ENCODE measurements around the gene LILRA2.
"Not testable (repeated sequence)": the region's sequence is repeated elsewhere in the genome, so short reads cannot be mapped to it uniquely, and the experiment has no call there.

Gene LILRA2

DNA sequence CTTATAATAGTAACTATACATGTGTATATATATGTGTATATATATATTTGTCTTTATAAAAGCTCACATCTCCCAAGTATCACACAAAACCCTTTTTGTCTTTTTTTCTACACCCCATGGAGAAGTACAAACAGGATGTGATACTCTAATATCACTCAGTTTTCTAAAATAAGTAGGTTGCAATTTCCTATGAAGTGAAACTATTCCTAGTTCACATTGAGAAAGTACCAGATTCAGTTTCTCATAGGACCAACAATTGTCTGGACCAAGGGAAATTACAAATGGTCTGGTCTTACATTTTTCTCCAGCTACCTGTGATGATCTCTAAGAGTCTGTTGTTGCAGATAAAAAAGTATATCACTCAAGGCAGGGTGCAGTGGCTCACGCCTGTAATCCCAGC lies 38.8 kb downstream of the LILRA2 start:
- no peak for DNase-seq

DNA sequence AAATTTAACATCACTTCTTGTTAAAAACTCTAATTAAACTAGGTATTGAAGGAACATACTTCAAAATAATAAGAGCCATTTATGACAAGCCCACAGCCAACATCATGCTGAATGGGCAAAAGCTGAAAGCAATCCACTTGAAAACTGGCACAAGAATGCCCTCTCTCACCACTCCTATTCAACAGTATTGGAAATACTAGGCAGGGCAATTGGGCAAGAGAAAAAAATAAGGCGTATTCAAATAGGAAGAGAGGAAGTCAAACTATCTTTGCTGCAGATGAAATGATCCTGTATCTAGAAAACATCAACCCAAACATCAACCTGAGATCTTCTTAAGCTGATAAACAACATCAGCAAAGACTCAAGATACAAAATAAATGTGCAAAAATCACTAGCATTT lies 41.1 kb downstream of the LILRA2 start:
- no peak for DNase-seq

DNA sequence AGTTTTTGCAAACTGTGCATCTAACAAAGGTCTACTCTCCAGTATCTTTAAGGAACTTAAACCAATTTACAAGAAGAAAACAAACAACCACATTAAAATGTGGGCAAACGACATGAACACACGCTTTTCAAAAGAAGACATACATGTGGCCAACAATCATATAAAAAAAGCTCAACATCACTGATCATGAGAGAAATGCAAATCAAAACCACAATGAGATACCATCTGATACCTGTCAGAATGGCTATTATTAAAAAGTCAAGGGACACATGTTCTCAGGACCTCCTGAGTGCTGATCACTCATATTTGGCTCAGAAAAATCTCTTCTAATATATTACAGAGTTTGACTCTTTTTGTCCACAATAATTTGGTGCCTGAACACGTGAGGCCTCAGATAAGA lies 42.5 kb downstream of the LILRA2 start:
- DNase-seq, result no peak

DNA sequence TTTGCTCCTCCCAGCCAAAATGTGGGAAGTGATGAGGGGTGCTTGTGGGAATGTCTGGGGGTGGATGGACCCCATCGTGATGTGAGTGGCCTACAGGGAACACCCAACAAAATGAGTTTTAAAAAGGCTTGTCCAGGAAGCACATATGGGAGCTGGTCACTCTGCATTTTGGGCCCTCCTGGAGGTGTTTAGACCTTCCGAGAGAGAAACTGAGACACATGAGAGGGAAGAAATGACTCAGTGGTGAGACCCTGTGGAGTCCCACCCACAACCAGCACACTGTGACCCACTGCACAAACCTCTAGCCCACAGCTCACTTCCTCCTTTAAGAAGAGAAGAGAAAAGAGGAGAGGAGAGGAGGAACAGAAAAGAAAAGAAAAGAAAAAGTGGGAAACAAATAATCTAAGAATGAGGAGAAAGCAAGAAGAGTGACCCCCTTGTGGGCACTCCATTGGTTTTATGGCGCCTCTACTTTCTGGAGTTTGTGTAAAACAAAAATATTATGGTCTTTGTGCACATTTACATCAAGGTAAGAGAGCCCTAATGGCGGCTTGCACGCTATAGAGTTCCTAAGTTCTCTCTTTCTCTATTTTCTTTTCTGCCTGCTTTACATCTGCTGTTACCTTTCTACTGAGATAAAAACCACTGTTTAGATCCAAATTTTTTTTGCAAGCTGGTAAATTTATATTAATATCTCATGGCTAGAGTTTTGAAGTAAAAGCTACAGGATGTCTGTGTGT lies 43.4 kb downstream of the LILRA2 start:
- DNase-seq, result no peak

DNA sequence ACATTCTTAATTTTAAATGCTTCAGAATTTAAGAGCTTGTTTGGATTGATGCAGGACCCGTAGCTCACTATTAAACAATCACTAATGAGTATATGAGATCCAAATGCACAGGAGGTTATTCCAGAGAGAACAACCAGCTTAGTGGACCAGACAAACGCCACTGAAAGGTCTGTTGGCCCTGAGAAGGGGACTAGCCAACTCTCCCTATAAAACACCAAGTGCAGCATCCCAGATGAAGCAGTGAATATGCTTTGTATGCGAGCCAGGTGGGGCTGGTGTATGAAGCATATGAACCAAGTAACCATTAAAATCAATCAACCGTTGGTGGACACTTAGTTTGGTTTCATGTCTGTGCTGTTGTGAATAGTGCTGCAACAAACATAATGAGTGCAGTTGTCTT lies 46.9 kb downstream of the LILRA2 start:
- no peak for DNase-seq

DNA sequence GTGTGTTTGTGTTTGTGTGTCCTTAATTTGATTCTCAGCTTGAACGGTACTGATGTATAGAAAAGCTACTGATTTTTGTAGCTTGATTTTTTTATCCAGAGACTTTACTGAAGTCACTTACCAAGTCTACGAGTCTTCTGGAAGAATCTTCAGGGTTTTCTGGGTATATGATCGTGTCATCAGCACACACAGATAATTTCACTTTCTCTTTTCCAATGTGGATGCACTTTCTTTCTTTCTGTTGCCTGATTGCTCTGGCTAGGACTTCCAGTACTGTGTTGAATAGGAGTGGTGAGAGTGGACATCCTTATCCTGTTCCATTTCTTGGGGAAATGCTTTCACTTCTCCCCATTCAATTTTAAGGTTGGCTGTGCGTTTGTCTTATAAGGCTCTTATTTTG lies 48.8 kb downstream of the LILRA2 start:
- no peak for DNase-seq

DNA sequence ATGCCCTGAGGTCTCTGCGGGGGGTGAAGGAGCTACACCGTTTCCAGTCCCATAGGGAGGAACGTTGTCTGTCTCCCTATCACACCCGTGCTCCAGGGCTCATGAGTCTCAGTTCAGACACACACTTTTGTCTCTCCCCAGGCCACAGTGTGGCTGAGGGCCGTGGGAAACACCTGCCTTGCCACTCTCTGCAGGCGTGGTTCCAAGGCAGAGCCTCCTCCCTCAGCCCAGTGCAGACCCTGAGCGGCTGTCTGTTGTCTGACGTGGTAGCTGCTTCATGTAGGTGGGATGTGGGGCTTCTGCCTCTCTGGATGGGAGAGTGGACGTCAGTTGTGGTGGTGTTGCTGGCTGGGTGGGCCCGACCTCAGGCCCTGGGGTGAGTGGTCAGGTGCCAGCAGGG lies 50.6 kb downstream of the LILRA2 start:
- DNase-seq, result not testable (repeated sequence)

DNA sequence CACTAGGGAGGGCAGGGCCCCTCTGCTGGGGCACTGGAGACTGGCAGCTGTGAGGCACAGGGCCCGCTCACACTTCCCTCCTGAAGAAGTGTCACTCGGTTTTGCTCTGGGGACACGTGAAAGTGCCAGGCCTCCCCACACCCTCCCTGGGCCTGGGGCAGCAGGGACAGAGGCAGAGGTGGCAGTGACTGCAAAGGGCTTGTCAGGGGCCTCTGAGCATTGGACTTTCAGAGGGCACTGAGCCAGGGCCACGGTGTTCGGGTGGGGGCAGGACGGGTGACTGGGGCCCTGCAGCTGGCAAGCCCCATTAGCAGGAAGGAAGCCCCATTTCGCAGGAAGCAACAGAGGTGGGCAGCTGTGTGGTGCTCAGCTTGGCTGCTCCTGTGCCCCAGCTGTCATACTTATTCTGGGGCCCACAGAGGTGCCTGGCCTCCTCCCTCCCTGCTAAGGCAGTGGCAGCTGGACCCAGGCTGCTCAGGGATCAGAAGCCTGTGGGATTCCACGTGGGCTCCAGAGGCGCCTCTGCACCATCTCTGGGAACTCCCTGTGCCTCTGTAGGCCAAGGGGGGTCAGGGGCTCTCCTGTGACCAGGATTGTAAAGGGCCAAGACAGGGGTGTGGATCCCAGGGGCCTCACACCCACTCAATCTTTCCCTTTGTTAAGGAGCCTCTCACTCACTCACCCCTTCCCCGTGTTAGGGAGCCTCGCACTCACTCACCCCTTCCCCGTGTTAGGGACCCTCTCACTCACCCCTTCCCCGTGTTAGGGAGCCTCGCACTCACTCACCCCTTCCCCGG lies 51.5 kb downstream of the LILRA2 start:
- DNase-seq, result not testable (repeated sequence)

DNA sequence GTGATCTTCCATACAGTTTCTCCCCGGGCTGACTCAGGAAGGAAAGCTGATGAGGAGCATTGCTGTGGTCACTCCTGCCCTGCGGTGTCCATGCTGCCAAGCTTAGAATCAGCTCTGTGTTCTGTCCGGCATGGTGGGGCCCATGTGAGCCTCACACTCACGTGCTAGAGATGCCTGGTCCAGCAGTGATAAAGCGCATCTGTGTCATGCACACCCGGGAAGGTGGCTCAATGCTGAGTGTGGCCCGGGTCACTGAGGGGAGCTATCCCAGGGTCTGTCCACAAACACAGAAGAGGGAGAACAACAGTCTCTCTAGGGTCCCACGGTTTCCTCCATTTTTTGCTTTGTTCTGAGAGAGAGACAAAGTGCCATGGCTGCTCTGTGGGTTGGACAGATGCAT lies 53.2 kb downstream of the LILRA2 start:
- DNase-seq, result no peak

DNA sequence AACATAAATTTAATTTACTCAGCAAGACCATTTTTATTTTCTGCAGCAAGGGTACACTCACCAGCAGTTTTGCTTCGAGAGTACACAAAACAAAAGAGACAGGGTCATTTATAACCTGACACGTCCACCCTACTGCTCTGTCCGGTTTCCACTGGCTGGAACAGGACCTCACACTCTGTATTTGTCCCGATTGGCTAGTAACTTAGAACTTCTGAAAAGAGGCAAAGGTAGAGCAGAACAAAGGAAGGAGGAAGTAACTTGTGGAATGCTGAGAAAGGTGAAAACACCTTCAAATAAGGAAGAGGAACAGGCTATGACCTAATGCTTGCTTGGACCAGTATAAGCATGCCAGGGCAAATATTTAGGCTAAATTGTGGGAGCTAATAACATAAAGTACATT lies 54.3 kb downstream of the LILRA2 start:
- not testable (repeated sequence) for DNase-seq

DNA sequence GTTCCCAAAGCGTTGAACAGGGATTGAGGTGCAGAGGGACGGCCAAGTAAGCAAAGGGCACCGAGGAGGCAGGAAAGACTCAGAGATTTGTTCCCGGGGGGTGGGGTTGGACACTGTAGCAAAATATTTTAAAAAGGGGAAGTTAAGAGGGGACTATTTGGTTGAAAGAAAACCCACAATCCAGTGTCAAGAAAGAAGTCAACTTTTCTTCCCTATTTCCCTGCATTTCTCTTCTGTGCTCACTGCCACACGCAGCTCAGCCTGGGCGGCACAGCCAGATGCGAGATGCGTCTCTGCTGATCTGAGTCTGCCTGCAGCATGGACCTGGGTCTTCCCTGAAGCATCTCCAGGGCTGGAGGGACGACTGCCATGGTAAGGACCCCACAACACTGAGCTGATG lies 56.7 kb downstream of the LILRA2 start, which contains the start of gene LILRB1:
TSS of gene LILRB1 (plus strand) at position 223 of the 400 bp plus-strand sequence. CDS start 590 bp downstream, outside the sequence.
- not testable (repeated sequence) for DNase-seq

DNA sequence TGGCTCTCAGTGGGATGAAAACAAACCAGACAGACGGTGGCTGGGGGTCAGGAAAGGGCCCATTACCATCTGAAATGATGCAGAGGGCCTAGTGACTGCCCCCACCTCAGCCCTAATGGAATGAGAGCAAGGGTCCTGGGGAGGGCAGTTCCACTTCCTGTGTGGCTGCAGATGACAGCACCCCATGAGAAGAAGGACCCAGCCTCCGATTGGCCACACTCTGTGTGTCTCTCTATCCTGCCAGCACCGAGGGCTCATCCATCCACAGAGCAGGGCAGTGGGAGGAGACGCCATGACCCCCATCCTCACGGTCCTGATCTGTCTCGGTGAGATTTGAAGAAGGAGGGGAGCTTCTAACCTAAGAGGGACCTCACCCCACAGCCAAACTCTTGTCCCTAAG lies 57.2 kb downstream of the LILRA2 start:
- no peak for DNase-seq

DNA sequence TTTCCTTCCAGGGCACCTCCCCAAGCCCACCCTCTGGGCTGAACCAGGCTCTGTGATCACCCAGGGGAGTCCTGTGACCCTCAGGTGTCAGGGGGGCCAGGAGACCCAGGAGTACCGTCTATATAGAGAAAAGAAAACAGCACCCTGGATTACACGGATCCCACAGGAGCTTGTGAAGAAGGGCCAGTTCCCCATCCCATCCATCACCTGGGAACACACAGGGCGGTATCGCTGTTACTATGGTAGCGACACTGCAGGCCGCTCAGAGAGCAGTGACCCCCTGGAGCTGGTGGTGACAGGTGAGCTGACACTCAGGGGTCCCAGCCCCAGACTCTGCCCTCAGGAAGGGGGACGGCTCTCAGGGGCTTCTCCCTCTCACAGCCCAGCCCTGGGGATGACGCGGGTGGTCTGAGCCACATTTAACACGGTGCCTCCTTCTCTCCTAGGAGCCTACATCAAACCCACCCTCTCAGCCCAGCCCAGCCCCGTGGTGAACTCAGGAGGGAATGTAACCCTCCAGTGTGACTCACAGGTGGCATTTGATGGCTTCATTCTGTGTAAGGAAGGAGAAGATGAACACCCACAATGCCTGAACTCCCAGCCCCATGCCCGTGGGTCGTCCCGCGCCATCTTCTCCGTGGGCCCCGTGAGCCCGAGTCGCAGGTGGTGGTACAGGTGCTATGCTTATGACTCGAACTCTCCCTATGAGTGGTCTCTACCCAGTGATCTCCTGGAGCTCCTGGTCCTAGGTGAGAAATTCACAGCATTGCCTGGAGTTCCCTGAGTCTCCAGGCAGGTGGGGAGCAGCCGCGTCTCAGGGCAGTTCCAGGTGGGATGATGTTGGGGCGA lies 58.1 kb downstream of the LILRA2 start:
- not testable (repeated sequence) for DNase-seq

DNA sequence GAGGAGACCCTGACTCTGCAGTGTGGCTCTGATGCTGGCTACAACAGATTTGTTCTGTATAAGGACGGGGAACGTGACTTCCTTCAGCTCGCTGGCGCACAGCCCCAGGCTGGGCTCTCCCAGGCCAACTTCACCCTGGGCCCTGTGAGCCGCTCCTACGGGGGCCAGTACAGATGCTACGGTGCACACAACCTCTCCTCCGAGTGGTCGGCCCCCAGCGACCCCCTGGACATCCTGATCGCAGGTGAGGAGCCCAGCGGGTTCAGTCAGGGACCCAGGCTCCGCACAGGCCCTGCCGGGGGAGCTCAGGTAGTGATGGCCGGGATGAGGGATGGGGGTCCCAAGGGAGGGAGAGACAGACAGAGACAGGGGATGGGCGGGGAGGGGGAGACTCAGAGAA lies 58.9 kb downstream of the LILRA2 start:
- DNase-seq, result not testable (repeated sequence)

DNA sequence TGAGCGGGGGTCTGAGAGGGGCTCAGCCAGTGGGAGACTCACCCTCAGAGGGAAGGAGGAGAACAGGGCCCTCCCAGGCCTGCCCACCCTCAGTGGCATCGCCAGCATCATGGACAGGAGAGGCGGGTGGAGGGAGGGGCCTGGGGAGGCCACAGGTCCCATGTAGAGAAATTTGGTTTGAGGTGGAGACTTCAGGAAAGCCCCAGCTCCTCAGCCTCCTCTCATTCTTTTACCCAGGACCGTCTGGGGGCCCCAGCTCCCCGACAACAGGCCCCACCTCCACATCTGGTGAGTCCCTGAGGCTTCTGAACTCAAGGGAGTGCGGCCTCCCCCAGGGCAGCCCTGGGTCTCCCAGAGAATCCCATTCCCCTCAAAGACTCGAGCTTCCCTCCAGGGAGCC lies 59.8 kb downstream of the LILRA2 start:
- no peak for DNase-seq

DNA sequence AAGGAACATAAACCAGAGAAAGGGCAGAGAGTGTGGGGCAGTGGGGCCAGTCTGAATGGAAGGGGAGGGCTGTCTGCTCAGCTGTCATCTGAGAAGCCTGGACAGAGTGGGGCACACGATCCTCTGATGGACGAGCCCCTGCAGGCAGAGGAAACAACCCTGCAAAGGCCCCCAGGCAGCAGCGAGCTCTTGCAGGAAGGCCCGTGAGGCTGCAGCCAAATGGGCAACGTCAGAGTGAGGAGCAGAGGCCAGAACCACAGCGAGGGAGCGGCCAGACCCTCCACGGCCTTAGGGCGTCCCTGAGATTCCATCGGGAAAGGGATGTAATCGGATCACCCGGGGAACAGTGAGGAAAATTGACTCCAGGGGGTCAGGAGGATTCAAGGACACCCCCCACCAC lies 62.5 kb downstream of the LILRA2 start:
- not testable (repeated sequence) for DNase-seq

DNA sequence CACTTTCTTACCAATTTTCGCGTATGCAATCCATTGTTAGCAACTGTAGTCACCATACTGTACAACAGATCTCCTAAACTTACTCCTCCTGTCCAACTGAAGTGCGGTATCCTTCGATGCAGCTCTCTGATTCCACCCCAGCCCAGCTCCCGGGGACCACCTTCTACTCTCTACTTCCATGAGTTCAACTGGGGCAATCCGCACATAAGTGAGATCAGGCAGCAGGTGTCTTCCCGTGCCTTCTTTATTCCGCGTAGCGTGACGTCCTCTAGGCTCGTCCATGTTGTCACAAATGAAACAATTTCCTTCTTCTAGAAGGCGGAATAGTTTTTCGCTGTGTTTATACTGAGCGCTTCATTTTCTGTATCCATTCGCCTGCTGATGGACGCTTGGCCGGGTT lies 65.1 kb downstream of the LILRA2 start:
- no peak for DNase-seq
